Endodermal cell (in vitro differentiated cells): Measurements from ENCODE around the gene SUPV3L1. TPM values are rescaled to one million over a fixed set of nuclear protein-coding genes. Genes with fewer than 3 reads are reported as not detected.

Source experiments
- DNase-seq: peaks from one replicate; pipeline ENCODE4 v3.0.0-alpha.2; 2017
- H3K27ac ChIP-seq: 2 replicates; pipeline ENCODE4 v1.5.1; 2013; ENCODE audit warnings: mild to moderate bottlenecking, low read depth, low read length, moderate library complexity
- H3K27me3 ChIP-seq: 2 replicates; pipeline ENCODE4 v1.6.1; 2013; ENCODE audit warnings: mild to moderate bottlenecking, low read length, moderate library complexity; ENCODE audit not compliant: insufficient read depth, control insufficient read depth, poor library complexity, severe bottlenecking
- H3K36me3 ChIP-seq: 2 replicates; pipeline ENCODE4 v1.7.0; 2013; ENCODE audit warnings: mild to moderate bottlenecking, low read length, moderate library complexity; ENCODE audit not compliant: control insufficient read depth, insufficient read depth
- H3K4me1 ChIP-seq: one replicate; pipeline ENCODE4 v1.7.0; 2013; ENCODE audit warnings: low read length; ENCODE audit not compliant: control insufficient read depth, insufficient read depth
- H3K4me3 ChIP-seq: 2 replicates; pipeline ENCODE4 v1.5.1; 2013; ENCODE audit warnings: mild to moderate bottlenecking, low read length, moderate library complexity
- H3K9ac ChIP-seq: 2 replicates; pipeline ENCODE4 v1.6.1; 2013; ENCODE audit warnings: mild to moderate bottlenecking, low read length, moderate library complexity; ENCODE audit not compliant: poor library complexity, severe bottlenecking; ENCODE audit errors: extremely low read depth
- H3K9me3 ChIP-seq: 2 replicates; pipeline ENCODE4 v1.6.1; 2013; ENCODE audit warnings: mild to moderate bottlenecking, low read length, moderate library complexity; ENCODE audit not compliant: control insufficient read depth
- H3K27ac Mint-ChIP-seq: 2 replicates; pipeline ENCODE4 v1.8.0; 2020; ENCODE audit warnings: mixed read lengths
- H3K27me3 Mint-ChIP-seq: 2 replicates; pipeline ENCODE4 v1.8.0; 2021; ENCODE audit warnings: mild to moderate bottlenecking, mixed read lengths; ENCODE audit not compliant: insufficient read depth
- H3K36me3 Mint-ChIP-seq: 2 replicates; pipeline ENCODE4 v1.8.0; 2020; ENCODE audit warnings: low read depth, mixed read lengths
- H3K4me1 Mint-ChIP-seq: 2 replicates; pipeline ENCODE4 v1.8.0; 2020; ENCODE audit warnings: mixed read lengths
- H3K4me3 Mint-ChIP-seq: 2 replicates; pipeline ENCODE4 v1.8.0; 2020; ENCODE audit warnings: mild to moderate bottlenecking, moderate library complexity, mixed read lengths
- H3K9me3 Mint-ChIP-seq: 2 replicates; pipeline ENCODE4 v1.8.0; 2020; ENCODE audit warnings: mild to moderate bottlenecking, mixed read lengths
- WGBS, 2 experiments: methylation state at CpG; one replicate each; pipeline versions ENCODE4 v1.1.5 to v1.1.7; 2013; ENCODE audit warnings: missing lambda C conversion rate in 2 of 2, mixed read lengths in 1 of 2; ENCODE audit not compliant: insufficient coverage in 1 of 2, insufficient read length in 1 of 2; 5-methylcytosine and 5-hydroxymethylcytosine counted together
- long read RNA-seq, 4 experiments: library from polyadenylated mRNA in 2 of 4; library from RNA in 1 of 4; library from capped mRNA in 1 of 4; stranded (forward) in 3 of 4; unstranded in 1 of 4; transcript quantifications; one replicate each; pipeline ENCODE4 v2.0.0, GENCODE V29; 2020 to 2021; ENCODE audit warnings: inconsistent platforms in 1 of 4
- polyA plus RNA-seq, 2 experiments: library from polyadenylated mRNA; stranded (reverse); fragments of 50-300 nt; gene quantifications; one replicate each; pipeline ENCODE4 v1.2.3, GENCODE V29; 2013
- total RNA-seq, 2 donors: library from RNA; stranded (reverse); fragmentation: NEBNext Ultra II Directional in 1 of 2; extraction: Animal tissue kit (Norgen Biotek cat#: 25700) in 1 of 2; gene quantifications; 2 replicates in 1 of 2; 3 replicates in 1 of 2; pipeline ENCODE4 v1.2.1, GENCODE V29; 2021
- TF ChIP-seq, protein P1 (sequence below): fragments of 200-600 bp; sonication (generic); conservative IDR thresholded peaks from 2 replicates; pipeline ENCODE4 v1.5.0; 2021; ENCODE audit warnings: antibody characterized with exemption, mild to moderate bottlenecking

SUPV3L1 gene
- total RNA-seq = 10 to 100 TPM; 36.3 to 38.6 TPM
- polyA plus RNA-seq (2013, experiment 1 of 2) = 30.9 TPM
- 29.0 TPM for polyA plus RNA-seq (2013, experiment 2 of 2)
- long read RNA-seq, experiment 1, partial matches to known transcripts = 3 of 9 reads
- long read RNA-seq, experiment 1, other reads (novel, unspliced or antisense) = 6 of 9 reads
- long read RNA-seq, experiment 2, transcript SUPV3L1-201 (15 exons, 2,484 nt) = major isoform, 44 of 64 reads
- long read RNA-seq, experiment 2, partial matches to known transcripts = 4 of 64 reads
- long read RNA-seq, experiment 2, other reads (novel, unspliced or antisense) = 16 of 64 reads
- long read RNA-seq, experiment 3, transcript SUPV3L1-201 (15 exons, 2,484 nt) = major isoform, 181 of 240 reads
- long read RNA-seq, experiment 3, partial matches to known transcripts = 6 of 240 reads
- long read RNA-seq, experiment 3, other reads (novel, unspliced or antisense) = 52 of 240 reads
- long read RNA-seq, experiment 4, transcript SUPV3L1-201 (15 exons, 2,484 nt) = major isoform, 11 of 15 reads
- long read RNA-seq, experiment 4, partial matches to known transcripts = 2 of 15 reads
- long read RNA-seq, experiment 4, other reads (novel, unspliced or antisense) = 2 of 15 reads

GRCh38 chr10:69179743-69180524 is at the start of gene SUPV3L1:
Gene SUPV3L1 (plus strand): TSS chr10:69180234. CDS start chr10:69180292, 58 bp downstream.
- Mint-ChIP-seq H3K27ac (peak within 1 kb of the TSS; percentile 100), H3K9me3 (no peaks in the 10 kb centered on the region), H3K27me3 (no peaks in the 10 kb centered on the region), H3K36me3 (peaks cover 6% of the 10 kb centered on the region), H3K4me3 (peak within 1 kb of the TSS; percentile 94), H3K4me1 (peaks cover 16% of the 10 kb centered on the region)
- H3K36me3 ChIP-seq = peaks cover 8% of the 10 kb centered on the region
- H3K9me3 ChIP-seq = no peaks in the 10 kb centered on the region
- no peaks in the 10 kb centered on the region for H3K4me1 ChIP-seq
- H3K9ac ChIP-seq = peak within 1 kb of the TSS; percentile 99
- TF ChIP-seq, protein P1, sequence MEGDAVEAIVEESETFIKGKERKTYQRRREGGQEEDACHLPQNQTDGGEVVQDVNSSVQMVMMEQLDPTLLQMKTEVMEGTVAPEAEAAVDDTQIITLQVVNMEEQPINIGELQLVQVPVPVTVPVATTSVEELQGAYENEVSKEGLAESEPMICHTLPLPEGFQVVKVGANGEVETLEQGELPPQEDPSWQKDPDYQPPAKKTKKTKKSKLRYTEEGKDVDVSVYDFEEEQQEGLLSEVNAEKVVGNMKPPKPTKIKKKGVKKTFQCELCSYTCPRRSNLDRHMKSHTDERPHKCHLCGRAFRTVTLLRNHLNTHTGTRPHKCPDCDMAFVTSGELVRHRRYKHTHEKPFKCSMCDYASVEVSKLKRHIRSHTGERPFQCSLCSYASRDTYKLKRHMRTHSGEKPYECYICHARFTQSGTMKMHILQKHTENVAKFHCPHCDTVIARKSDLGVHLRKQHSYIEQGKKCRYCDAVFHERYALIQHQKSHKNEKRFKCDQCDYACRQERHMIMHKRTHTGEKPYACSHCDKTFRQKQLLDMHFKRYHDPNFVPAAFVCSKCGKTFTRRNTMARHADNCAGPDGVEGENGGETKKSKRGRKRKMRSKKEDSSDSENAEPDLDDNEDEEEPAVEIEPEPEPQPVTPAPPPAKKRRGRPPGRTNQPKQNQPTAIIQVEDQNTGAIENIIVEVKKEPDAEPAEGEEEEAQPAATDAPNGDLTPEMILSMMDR = no peak
- peak; percentile 94 for DNase-seq
- peak within 1 kb of the TSS; percentile 99 for H3K27ac ChIP-seq
- WGBS, 2 experiments = 0% methylated on average over 24 to 44 of the region's 44 CpGs
- no peaks in the 10 kb centered on the region for H3K27me3 ChIP-seq
- H3K4me3 ChIP-seq = peak within 1 kb of the TSS; percentile 93

DNA sequence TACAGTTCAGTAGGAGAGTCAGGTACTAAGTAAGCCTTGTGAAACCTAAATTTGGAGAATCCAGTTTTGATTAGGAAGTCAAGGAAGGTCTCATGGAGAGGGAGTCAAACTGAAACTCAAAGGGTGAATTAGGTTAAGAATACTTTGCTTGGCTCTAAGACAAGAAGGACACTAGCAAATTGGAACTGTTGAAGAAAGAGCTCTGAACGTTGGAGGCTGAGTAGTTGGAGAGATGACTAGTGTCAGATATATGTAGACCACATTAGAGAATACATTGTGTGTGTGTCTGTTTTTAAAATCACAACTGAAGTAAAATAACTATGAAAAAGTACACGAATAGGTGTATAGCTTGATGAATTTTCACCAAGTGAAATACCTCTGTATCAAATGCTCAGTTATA is 49.8 kb upstream of the SUPV3L1 start:
- Histone ChIP-seq H3K9ac (no peak overlapping the region), H3K4me1 (no peaks in the 10 kb centered on the region), H3K27ac (no peak overlapping the region), H3K9me3 (no peaks in the 10 kb centered on the region), H3K36me3 (peaks cover 23% of the 10 kb centered on the region), H3K4me3 (no peak overlapping the region), H3K27me3 (no peaks in the 10 kb centered on the region)
- H3K27ac Mint-ChIP-seq = no peak overlapping the region
- WGBS, 2 experiments = 80 to 91% methylated on average over 2 of the region's 2 CpGs
- H3K4me3 Mint-ChIP-seq = no peak overlapping the region
- peaks cover 26% of the 10 kb centered on the region for H3K36me3 Mint-ChIP-seq
- H3K27me3 Mint-ChIP-seq = no peaks in the 10 kb centered on the region
- no peak for DNase-seq
- TF ChIP-seq, protein P1 = no peak
- H3K4me1 Mint-ChIP-seq = no peaks in the 10 kb centered on the region
- no peaks in the 10 kb centered on the region for H3K9me3 Mint-ChIP-seq

DNA sequence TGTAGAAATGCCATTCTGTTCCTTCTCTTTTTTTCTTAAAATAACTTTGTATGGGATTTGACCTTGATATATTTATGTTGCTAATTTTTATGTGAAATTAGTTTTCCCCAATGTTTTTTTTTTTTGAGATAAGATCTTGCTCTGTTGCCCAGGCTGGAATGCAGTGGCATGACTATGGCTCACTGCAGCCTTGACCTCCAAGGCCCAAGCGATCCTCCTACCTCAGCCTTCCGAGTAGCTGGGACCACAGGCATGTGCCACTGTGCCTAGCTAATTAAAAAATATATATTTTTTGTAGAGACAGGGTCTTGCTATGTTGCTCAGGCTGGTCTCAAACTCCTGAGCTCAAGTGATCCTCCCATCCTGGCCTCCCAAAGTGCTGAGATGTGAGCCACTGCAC is 40.1 kb upstream of the SUPV3L1 start:
- Mint-ChIP-seq H3K36me3 (peaks cover 25% of the 10 kb centered on the region), H3K4me3 (no peak overlapping the region), H3K9me3 (no peaks in the 10 kb centered on the region), H3K27ac (no peak overlapping the region), H3K4me1 (no peaks in the 10 kb centered on the region), H3K27me3 (no peaks in the 10 kb centered on the region)
- Histone ChIP-seq H3K27ac (no peak overlapping the region), H3K9me3 (no peaks in the 10 kb centered on the region), H3K9ac (no peak overlapping the region), H3K4me3 (no peak overlapping the region), H3K4me1 (no peaks in the 10 kb centered on the region), H3K27me3 (no peaks in the 10 kb centered on the region), H3K36me3 (peaks cover 42% of the 10 kb centered on the region)
- 99 to 100% methylated on average over 1 to 2 of the region's 2 CpGs for WGBS, 2 experiments
- TF ChIP-seq, protein P1 = no peak
- no peak for DNase-seq
